GM12878 (cell line): Measurements from ENCODE around the gene MSRB2. TPM values are rescaled to one million over a fixed set of nuclear protein-coding genes. Genes with fewer than 3 reads are reported as not detected.
A peak's percentile ranks its signal among the peaks of the same experiment; 100 is the strongest.

ENCODE experiments used
- ASH2L ChIP-seq: fragments of 300-600, 200-600 bp; sonication (generic); IDR thresholded peaks from 2 replicates; pipeline ENCODE4 v1.6.1; 2017; ENCODE audit warnings: low read depth, mild to moderate bottlenecking, borderline replicate concordance
- CEBPB ChIP-seq, 2 experiments: fragments of 150-350 bp in 1 of 2; IDR thresholded peaks; 2 replicates each; pipeline ENCODE4 v1.6.1; 2012 to 2014; ENCODE audit warnings: low read depth in 2 of 2, low read length in 2 of 2, borderline replicate concordance in 1 of 2, inconsistent platforms in 1 of 2
- E2F4 ChIP-seq: IDR thresholded peaks from 2 replicates; pipeline ENCODE4 v1.6.1; 2012; ENCODE audit warnings: low read depth, low read length, improper control_type of control experiment
- E2F8 ChIP-seq: fragments of 450-650 bp; IDR thresholded peaks from 2 replicates; pipeline ENCODE4 v1.6.1; 2018; ENCODE audit warnings: mild to moderate bottlenecking, low read depth, moderate library complexity; ENCODE audit not compliant: partially characterized antibody
- ELK1 ChIP-seq: IDR thresholded peaks from 2 replicates; pipeline ENCODE4 v1.6.1; 2012; ENCODE audit warnings: low read depth, low read length, improper control_type of control experiment
- FOXM1 ChIP-seq: IDR thresholded peaks from 2 replicates; pipeline ENCODE4 v1.6.1; 2012; ENCODE audit warnings: low read depth, mild to moderate bottlenecking, inconsistent platforms, low read length, moderate library complexity
- HDGF ChIP-seq: fragments of 450-650 bp; IDR thresholded peaks from 2 replicates; pipeline ENCODE4 v1.6.1; 2016; ENCODE audit warnings: antibody characterized with exemption
- IRF3 ChIP-seq: fragments of 450-650 bp; IDR thresholded peaks from 2 replicates; pipeline ENCODE4 v1.6.1; 2014; ENCODE audit warnings: mild to moderate bottlenecking
- JUND ChIP-seq: IDR thresholded peaks from 2 replicates; pipeline ENCODE4 v1.6.1; 2012; ENCODE audit warnings: low read depth, mild to moderate bottlenecking, low read length, improper control_type of control experiment, moderate library complexity
- KDM1A ChIP-seq: fragments of 200-600 bp; sonication (generic); IDR thresholded peaks from 2 replicates; pipeline ENCODE4 v1.6.1; 2016; ENCODE audit warnings: borderline replicate concordance
- MEF2B ChIP-seq: fragments of 450-650 bp; IDR thresholded peaks from 2 replicates; pipeline ENCODE4 v1.6.1; 2018; ENCODE audit warnings: mild to moderate bottlenecking, moderate library complexity; ENCODE audit not compliant: partially characterized antibody, poor library complexity, severe bottlenecking
- MXI1 ChIP-seq: fragments of 150-350 bp; IDR thresholded peaks from 2 replicates; pipeline ENCODE4 v1.6.1; 2011; ENCODE audit warnings: low read depth, mild to moderate bottlenecking, inconsistent platforms, low read length, improper control_type of control experiment
- RUNX3 ChIP-seq: IDR thresholded peaks from 2 replicates; pipeline ENCODE4 v1.6.1; 2012; ENCODE audit warnings: low read length, inconsistent platforms
- SP1 ChIP-seq: IDR thresholded peaks from one replicate; pipeline ENCODE4 v1.6.1; 2011; ENCODE audit warnings: low read depth, low read length
- ZBTB33 ChIP-seq: fragments of 450-650 bp; IDR thresholded peaks from 2 replicates; pipeline ENCODE4 v1.6.1; 2017; ENCODE audit warnings: mild to moderate bottlenecking
- ZNF217 ChIP-seq: fragments of 450-650 bp; IDR thresholded peaks from 2 replicates; pipeline ENCODE4 v1.6.1; 2017; ENCODE audit warnings: antibody characterized with exemption, mild to moderate bottlenecking
- ZNF687 ChIP-seq: fragments of 450-650 bp; IDR thresholded peaks from 2 replicates; pipeline ENCODE4 v1.6.1; 2017; ENCODE audit warnings: mild to moderate bottlenecking, moderate library complexity
- ZZZ3 ChIP-seq: IDR thresholded peaks from 2 replicates; pipeline ENCODE4 v1.6.1; 2011; ENCODE audit warnings: low read depth; ENCODE audit not compliant: control insufficient read depth, insufficient read length
- polyA plus RNA-seq, 11 experiments: library from polyadenylated mRNA; depleted of rRNA in 4 of 11; unstranded in 6 of 11; stranded (reverse) in 5 of 11; fragments of >200 nt; fragmentation: Nextera tagmentation in 4 of 11; fragmentation: Illumina TruSeq in 1 of 11; extraction: Ambion mirVana in 4 of 11; extraction: Trizol in 1 of 11; gene quantifications; 1 replicate in 1 of 11; 2 replicates in 10 of 11; pipeline versions ENCODE4 v1.2.1 to v1.2.3, GENCODE V29; 2011 to 2016; ENCODE audit warnings: inconsistent platforms in 2 of 11, missing spikeins in 2 of 11, low read depth in 1 of 11
- total RNA-seq, 4 experiments: library from RNA; depleted of rRNA in 3 of 4; stranded (reverse); fragments of >200 nt in 3 of 4; fragmentation: Illumina TruSeq in 1 of 4; extraction: Trizol in 1 of 4; gene quantifications; 2 replicates each; pipeline versions ENCODE4 v1.2.1 to v1.2.3, GENCODE V29; 2013 to 2021

MSRB2 gene
- total and polyA plus RNA-seq, 10 of the 15 experiments (the other 5 are each of a cell fraction or from before 2014, with no cell fraction given): 1.5 to 18.6 (median 6.2) TPM

- TF ChIP-seq E2F8 (no peak), SP1 (no peak), FOXM1 (no peak), RUNX3 (no peak), ZBTB33 (no peak), ZNF687 (peak; percentile 61; the same call in 1 of the 2 replicates), ELK1 (no peak), ZZZ3 (no peak), ZNF217 (peak; percentile 65; the same call in 1 of the 2 replicates), HDGF (no peak; the same call in none of the 2 replicates), MXI1 (no peak), JUND (no peak), ASH2L (no peak), KDM1A (no peak), E2F4 (no peak), IRF3 (no peak), CEBPB (IDR thresholded peaks at IDR 0.05; ENCODE audit: borderline replicate concordance in 1 of 2, low read depth in 2 of 2, low read length in 2 of 2) (no peak), MEF2B (no peak)
Observed at GRCh38 chr10:23095404-23095965, at the start of gene MSRB2 (continued).
